ENCODE measurements around the gene ZNF664. TPM values are rescaled to one million over a fixed set of nuclear protein-coding genes. Genes with fewer than 3 reads are reported as not detected.

The ZNF664 gene
- total RNA-seq, 2 experiments from 2014 or later: 13.4 to 19.0 TPM

GRCh38 chr12:123931686-123932321 lies 41.2 kb upstream of the ZNF664 start:
- H3K9me3 Mint-ChIP-seq: no peaks in the 10 kb centered on the region
- DNase-seq: peak in 13 of 14 experiments; percentile 21 to 84 (median 42)
- H3K4me3 Mint-ChIP-seq: peak overlapping the region; percentile 62
- intact Hi-C loops (cut with DNase I, micrococcal nuclease): loop anchor here (1.0 to 5.0 kb wide), 3 partner anchors 27 to 40 kb away; partner anchors contain the start of genes CCDC92 (in 1 of the 2) and ZNF664 (in 1 of the 2)
- POLR2A ChIA-PET: interaction anchor here (0.6 to 1.3 kb wide), 3 partner anchors 10 to 41 kb away, joined by 3 to 5 read pairs (median 3); partner anchors contain the start of genes CCDC92 and ZNF664
- H3K36me3 ChIP-seq (ENCODE audit: insufficient read depth, low read length): peaks cover 5% of the 10 kb centered on the region
- H3K36me3 Mint-ChIP-seq (ENCODE audit: low read depth): peaks cover 5% of the 10 kb centered on the region
- H3K9me3 ChIP-seq (ENCODE audit: control insufficient read depth in 1 of 2, insufficient read depth in 1 of 2, low read length in 2 of 2): no peaks in the 10 kb centered on the region
- H3K27ac ChIP-seq (ENCODE audit: low read depth in 1 of 2, low read length in 2 of 2): no peak overlapping the region
- H3K4me1 ChIP-seq (ENCODE audit: insufficient read depth, low read length): peaks cover 20% of the 10 kb centered on the region
- no peak for TF ChIP-seq CTCF (IDR thresholded peaks at IDR 0.05)
- H3K4me3 ChIP-seq (ENCODE audit: low read length): peak overlapping the region; percentile 33
- peaks cover 24% of the 10 kb centered on the region for H3K4me1 Mint-ChIP-seq (ENCODE audit: low read depth)
- peak; percentile 88 for ATAC-seq (ENCODE audit: poor library complexity)
- peak overlapping the region; percentile 16 for H3K27ac Mint-ChIP-seq
- CTCF ChIA-PET: interaction anchor here (1.1 to 1.2 kb wide), 2 partner anchors 33 to 52 kb away, joined by 3 to 4 read pairs; no protein-coding TSS in a partner anchor
- H3K27me3 ChIP-seq (ENCODE audit: control insufficient read depth in 1 of 2, insufficient read depth in 2 of 2, low read length in 2 of 2): no peaks in the 10 kb centered on the region
- H3K27me3 Mint-ChIP-seq: no peaks in the 10 kb centered on the region

DNA sequence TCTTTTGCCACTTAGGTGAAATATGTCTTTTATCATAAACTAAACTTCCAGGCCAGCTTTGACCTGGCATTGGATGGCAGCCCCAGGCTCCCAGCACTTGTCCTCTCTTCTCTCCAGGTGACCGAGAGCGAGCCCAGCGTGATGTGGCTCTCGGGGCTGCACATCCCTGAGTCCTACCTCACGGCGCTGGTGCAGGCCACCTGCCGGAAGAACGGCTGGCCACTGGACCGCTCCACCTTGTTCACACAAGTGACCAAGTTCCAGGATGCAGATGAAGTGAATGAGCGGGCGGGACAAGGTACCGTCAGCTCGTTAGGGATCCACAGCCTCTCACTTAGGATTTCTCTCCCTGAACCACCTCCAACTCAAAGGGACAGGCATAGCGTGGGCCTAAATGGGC lies 39.8 kb upstream of the ZNF664 start:
- ChIA-PET POLR2A (interaction anchor here (2.0 kb wide), 1 partner anchor 39 kb away, joined by 4 read pairs; the partner anchor contains the start of genes CCDC92 and ZNF664), CTCF (interaction anchor here (1.1 kb wide), 1 partner anchor 50 kb away, joined by 4 read pairs; no protein-coding TSS in a partner anchor)
- Mint-ChIP-seq H3K9me3 (no peaks in the 10 kb centered on the region), H3K36me3 (ENCODE audit: low read depth) (peaks cover 15% of the 10 kb centered on the region), H3K27me3 (no peaks in the 10 kb centered on the region), H3K4me1 (ENCODE audit: low read depth) (peaks cover 34% of the 10 kb centered on the region), H3K4me3 (no peak overlapping the region), H3K27ac (no peak overlapping the region)
- TF ChIP-seq CTCF (IDR thresholded peaks at IDR 0.05): no peak
- Histone ChIP-seq H3K36me3 (ENCODE audit: insufficient read depth, low read length) (peaks cover 8% of the 10 kb centered on the region), H3K27ac (ENCODE audit: low read depth in 1 of 2, low read length in 2 of 2) (no peak overlapping the region), H3K9me3 (ENCODE audit: control insufficient read depth in 1 of 2, insufficient read depth in 1 of 2, low read length in 2 of 2) (no peaks in the 10 kb centered on the region), H3K27me3 (ENCODE audit: control insufficient read depth in 1 of 2, insufficient read depth in 2 of 2, low read length in 2 of 2) (no peaks in the 10 kb centered on the region), H3K4me1 (ENCODE audit: insufficient read depth, low read length) (peaks cover 33% of the 10 kb centered on the region), H3K4me3 (ENCODE audit: low read length) (no peak overlapping the region)
- intact Hi-C loops (cut with DNase I, micrococcal nuclease): loop anchor here (2.0 to 5.0 kb wide), 2 partner anchors 36 to 39 kb away; partner anchors contain the start of genes CCDC92 (in 1 of the 2) and ZNF664 (in 1 of the 2)
- no peak for DNase-seq
- no peak for ATAC-seq (ENCODE audit: poor library complexity)

GRCh38 chr12:123934016-123934620 lies 38.9 kb upstream of the ZNF664 start:
- no peaks in the 10 kb centered on the region for H3K27me3 ChIP-seq (ENCODE audit: control insufficient read depth in 1 of 2, insufficient read depth in 2 of 2, low read length in 2 of 2)
- Mint-ChIP-seq H3K27me3 (no peaks in the 10 kb centered on the region), H3K27ac (no peak overlapping the region), H3K9me3 (no peaks in the 10 kb centered on the region), H3K36me3 (ENCODE audit: low read depth) (peaks cover 18% of the 10 kb centered on the region), H3K4me1 (ENCODE audit: low read depth) (peaks cover 43% of the 10 kb centered on the region), H3K4me3 (no peak overlapping the region)
- intact Hi-C loops (cut with DNase I, micrococcal nuclease): loop anchor here in 1 of 2 experiments (5.0 kb wide), 1 partner anchor 38 kb away; the partner anchor contains the start of genes CCDC92 and ZNF664
- H3K4me1 ChIP-seq (ENCODE audit: insufficient read depth, low read length): peaks cover 43% of the 10 kb centered on the region
- POLR2A ChIA-PET: interaction anchor here (2.0 kb wide), 1 partner anchor 39 kb away, joined by 4 read pairs; the partner anchor contains the start of genes CCDC92 and ZNF664
- ATAC-seq (ENCODE audit: poor library complexity) (no peak), DNase-seq (no peak)
- H3K9me3 ChIP-seq (ENCODE audit: control insufficient read depth in 1 of 2, insufficient read depth in 1 of 2, low read length in 2 of 2): no peaks in the 10 kb centered on the region
- CTCF ChIA-PET: no interaction called here
- H3K4me3 ChIP-seq (ENCODE audit: low read length): no peak overlapping the region
- no peak for TF ChIP-seq CTCF (IDR thresholded peaks at IDR 0.05)
- H3K36me3 ChIP-seq (ENCODE audit: insufficient read depth, low read length): peaks cover 8% of the 10 kb centered on the region
- H3K27ac ChIP-seq (ENCODE audit: low read depth in 1 of 2, low read length in 2 of 2): no peak overlapping the region

All from CD4-positive, alpha-beta T cell (primary cell).